ENCODE results near the gene SLIT3. TPM values are rescaled to one million over a fixed set of nuclear protein-coding genes. Genes with fewer than 3 reads are reported as not detected.

SLIT3 gene
- total and polyA plus RNA-seq, 2 donors, result 64.7 to 109 TPM

DNA sequence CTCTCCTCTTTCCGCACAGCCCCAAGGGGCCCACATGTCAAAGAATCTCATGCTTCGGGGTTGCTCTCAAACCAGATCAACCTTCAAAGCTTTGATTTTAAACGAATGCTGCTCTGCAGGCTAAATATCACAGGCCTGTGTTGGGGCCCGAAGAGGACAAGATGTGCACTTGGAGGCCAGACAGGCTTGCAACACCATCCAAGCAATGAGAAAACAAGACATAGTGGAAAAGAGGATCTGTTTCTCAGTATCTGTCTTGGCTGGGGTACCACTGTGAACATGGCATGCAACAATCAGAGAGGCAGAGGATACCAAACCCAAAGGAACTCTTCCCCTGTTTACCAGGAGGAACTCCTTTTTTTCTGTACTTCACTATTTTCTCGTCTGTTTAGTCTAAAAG lies 321.8 kb downstream of the SLIT3 start:
- no peak overlapping the region for H3K4me3 ChIP-seq (ENCODE audit: low read depth, low read length)
- no peaks in the 10 kb centered on the region for H3K36me3 ChIP-seq (ENCODE audit: insufficient read depth)
- no peaks in the 10 kb centered on the region for H3K4me1 ChIP-seq (ENCODE audit: insufficient read depth)
- WGBS, result 77% methylated on average over 5 of the region's 5 CpGs
- no peak overlapping the region for H3K27ac ChIP-seq (ENCODE audit: low read depth)
- DNase-seq (ENCODE audit: extremely low spot score), result no peak

DNA sequence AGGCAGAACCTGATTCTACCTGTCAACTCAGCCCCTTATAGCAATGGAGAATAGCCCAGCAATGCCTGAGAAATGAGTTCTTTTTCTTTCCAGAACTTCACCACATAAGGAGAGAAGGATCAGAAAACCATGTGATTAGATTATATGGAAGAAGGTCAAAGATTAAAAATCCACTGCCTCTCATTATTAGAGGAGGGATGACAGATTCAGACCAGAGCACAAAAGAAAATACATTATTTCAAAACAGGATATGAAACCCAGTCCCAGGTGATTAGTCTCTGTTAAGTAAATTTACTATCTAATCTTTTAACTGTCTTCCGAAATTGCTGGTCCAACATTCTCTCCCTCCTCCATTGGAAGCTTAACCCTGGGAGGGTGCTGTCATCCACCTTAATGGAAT lies 322.4 kb downstream of the SLIT3 start:
- DNase-seq (ENCODE audit: extremely low spot score), result no peak
- no peaks in the 10 kb centered on the region for H3K36me3 ChIP-seq (ENCODE audit: insufficient read depth)
- WGBS, result 33% methylated on average over 1 of the region's 1 CpG
- no peak overlapping the region for H3K4me3 ChIP-seq (ENCODE audit: low read depth, low read length)
- no peaks in the 10 kb centered on the region for H3K4me1 ChIP-seq (ENCODE audit: insufficient read depth)
- no peak overlapping the region for H3K27ac ChIP-seq (ENCODE audit: low read depth)

DNA sequence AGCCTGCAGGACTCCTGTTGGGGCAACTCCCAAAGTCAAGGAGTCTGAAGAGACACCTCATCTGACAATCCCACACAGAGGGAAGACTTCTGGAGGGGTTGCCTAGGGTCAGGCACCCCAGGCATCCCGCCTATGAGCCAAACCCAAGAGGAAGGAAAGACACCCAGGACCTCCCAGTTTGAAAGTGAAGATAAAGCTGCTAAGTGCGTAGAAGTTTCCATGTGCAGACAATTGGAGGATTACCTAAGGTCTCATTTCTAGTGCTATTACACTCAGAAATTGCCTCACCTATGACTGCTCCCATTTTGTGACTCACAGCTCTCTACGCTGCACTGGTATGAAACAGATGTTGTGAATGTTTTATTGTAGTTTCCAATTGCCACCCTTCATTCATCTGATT lies 322.9 kb downstream of the SLIT3 start:
- DNase-seq (ENCODE audit: extremely low spot score), result no peak
- Histone ChIP-seq H3K36me3 (ENCODE audit: insufficient read depth) (no peaks in the 10 kb centered on the region), H3K27ac (ENCODE audit: low read depth) (no peak overlapping the region), H3K4me1 (ENCODE audit: insufficient read depth) (no peaks in the 10 kb centered on the region), H3K4me3 (ENCODE audit: low read depth, low read length) (no peak overlapping the region)
- 84% methylated on average over 3 of the region's 3 CpGs for WGBS

DNA sequence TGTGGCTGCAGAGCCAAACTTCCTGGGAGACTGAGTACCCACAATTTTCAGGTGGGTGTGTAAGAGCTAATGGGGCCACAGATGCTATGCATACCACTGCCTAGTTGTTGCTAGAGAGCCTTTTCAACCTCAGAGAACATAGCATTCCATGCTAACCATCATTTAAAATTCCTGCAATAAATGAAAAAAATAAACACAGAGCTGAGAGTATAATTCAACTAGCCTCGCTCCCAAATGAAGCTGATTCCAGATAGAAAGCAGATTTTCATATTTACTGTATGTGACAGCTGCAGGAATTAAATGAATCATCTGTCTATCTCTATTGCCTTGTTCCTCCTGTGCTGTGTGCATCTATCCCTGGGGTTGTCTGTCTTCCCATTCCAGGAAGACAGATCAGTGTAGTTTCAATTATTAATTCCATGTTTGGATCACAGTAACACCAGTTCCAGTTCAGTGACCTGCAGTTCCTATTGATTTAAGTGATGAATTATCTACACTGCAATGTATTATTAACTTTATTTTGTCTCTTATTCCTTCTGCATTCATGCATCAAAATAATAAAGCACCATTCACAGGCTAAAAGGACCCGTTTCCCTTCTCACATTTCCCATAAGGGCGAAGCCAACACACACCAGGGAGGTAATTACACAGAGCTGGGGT lies 324.5 kb downstream of the SLIT3 start:
- Histone ChIP-seq H3K27ac (ENCODE audit: low read depth) (no peak overlapping the region), H3K36me3 (ENCODE audit: insufficient read depth) (no peaks in the 10 kb centered on the region), H3K4me3 (ENCODE audit: low read depth, low read length) (no peak overlapping the region), H3K4me1 (ENCODE audit: insufficient read depth) (no peaks in the 10 kb centered on the region)
- DNase-seq (ENCODE audit: extremely low spot score), result no peak
- 79% methylated on average over 3 of the region's 3 CpGs for WGBS

GRCh38 chr5:168975331-168975730 lies 325.6 kb downstream of the SLIT3 start:
- Histone ChIP-seq H3K4me1 (ENCODE audit: insufficient read depth) (no peaks in the 10 kb centered on the region), H3K4me3 (ENCODE audit: low read depth, low read length) (no peak overlapping the region)
- WGBS, result 89% methylated on average over 3 of the region's 3 CpGs

GRCh38 chr5:168974082-168974481 lies 326.9 kb downstream of the SLIT3 start:
- Histone ChIP-seq H3K36me3 (ENCODE audit: insufficient read depth) (no peaks in the 10 kb centered on the region), H3K4me1 (ENCODE audit: insufficient read depth) (no peaks in the 10 kb centered on the region), H3K27ac (ENCODE audit: low read depth) (no peak overlapping the region), H3K4me3 (ENCODE audit: low read depth, low read length) (no peak overlapping the region)
- DNase-seq (ENCODE audit: extremely low spot score), result no peak
- WGBS, result 89% methylated on average over 2 of the region's 2 CpGs

More at GRCh38 chr5:168975331-168975730, 325.6 kb downstream of the SLIT3 start:
- H3K27ac ChIP-seq (ENCODE audit: low read depth), result no peak overlapping the region
- no peak for DNase-seq (ENCODE audit: extremely low spot score)
- H3K36me3 ChIP-seq (ENCODE audit: insufficient read depth), result no peaks in the 10 kb centered on the region

DNA sequence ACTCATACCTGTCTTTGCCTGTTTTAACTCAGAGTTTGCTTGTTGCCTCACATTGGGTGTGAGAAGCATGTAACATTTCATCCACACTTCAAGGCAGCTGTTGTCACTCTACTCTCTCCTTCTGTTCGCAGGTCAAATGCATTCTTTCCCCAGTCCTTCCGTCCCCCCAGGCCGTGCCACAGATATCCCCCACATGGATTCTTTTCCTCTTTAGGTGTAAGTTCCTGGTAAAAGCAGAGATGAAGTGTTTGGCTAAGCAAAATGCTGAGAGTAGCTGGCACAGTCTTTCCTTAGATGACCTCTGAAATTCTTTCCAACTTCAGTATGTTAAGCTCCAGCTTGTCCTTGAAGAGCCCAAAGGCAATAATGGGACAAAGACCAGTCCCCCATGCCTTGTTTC lies 328.2 kb downstream of the SLIT3 start:
- Histone ChIP-seq H3K4me3 (ENCODE audit: low read depth, low read length) (no peak overlapping the region), H3K4me1 (ENCODE audit: insufficient read depth) (no peaks in the 10 kb centered on the region), H3K36me3 (ENCODE audit: insufficient read depth) (no peaks in the 10 kb centered on the region), H3K27ac (ENCODE audit: low read depth) (no peak overlapping the region)
- no peak for DNase-seq (ENCODE audit: extremely low spot score)
- 91% methylated on average over 3 of the region's 3 CpGs for WGBS

- WGBS, result 94% methylated on average over 4 of the region's 4 CpGs
- Histone ChIP-seq H3K4me3 (ENCODE audit: low read depth, low read length) (no peak overlapping the region), H3K4me1 (ENCODE audit: insufficient read depth) (no peaks in the 10 kb centered on the region), H3K27ac (ENCODE audit: low read depth) (no peak overlapping the region), H3K36me3 (ENCODE audit: insufficient read depth) (no peaks in the 10 kb centered on the region)
- no peak for DNase-seq (ENCODE audit: extremely low spot score)
These were observed 329.8 kb downstream of the SLIT3 start for GRCh38 chr5:168971100-168971499.

DNA sequence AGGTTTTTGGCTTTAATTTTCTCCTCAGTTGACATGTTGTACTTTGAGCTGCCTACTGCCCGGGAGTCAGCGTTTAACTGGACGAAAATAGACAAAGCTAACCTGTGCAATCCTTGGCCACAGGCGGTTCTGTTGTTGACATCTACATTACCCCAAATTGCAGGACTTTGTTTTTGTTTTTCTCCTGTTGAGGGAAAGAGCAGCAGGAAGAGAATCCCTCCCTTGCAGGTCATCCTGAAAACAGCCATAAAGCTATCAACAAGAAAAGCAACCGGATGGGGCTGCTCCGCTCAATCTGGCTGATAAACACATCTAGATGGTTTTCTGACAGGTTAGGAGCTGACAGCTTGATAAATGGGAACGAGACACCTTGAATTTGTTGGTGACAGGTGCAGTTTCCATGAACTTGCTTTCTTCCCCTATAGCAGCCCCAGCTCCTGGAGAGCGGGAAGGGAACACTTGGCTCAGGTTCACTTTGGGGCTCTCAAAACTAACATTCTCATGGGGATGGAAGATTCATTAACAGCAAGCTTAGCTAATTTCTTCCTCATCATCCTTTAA lies 331.5 kb downstream of the SLIT3 start:
- WGBS, result 81% methylated on average over 8 of the region's 8 CpGs
- Histone ChIP-seq H3K36me3 (ENCODE audit: insufficient read depth) (no peaks in the 10 kb centered on the region), H3K4me3 (ENCODE audit: low read depth, low read length) (no peak overlapping the region), H3K27ac (ENCODE audit: low read depth) (no peak overlapping the region), H3K4me1 (ENCODE audit: insufficient read depth) (no peaks in the 10 kb centered on the region)
- no peak for DNase-seq (ENCODE audit: extremely low spot score)

- no peaks in the 10 kb centered on the region for H3K36me3 ChIP-seq (ENCODE audit: insufficient read depth)
- DNase-seq (ENCODE audit: extremely low spot score), result no peak
- H3K4me1 ChIP-seq (ENCODE audit: insufficient read depth), result no peaks in the 10 kb centered on the region
- 80% methylated on average over 7 of the region's 7 CpGs for WGBS
- no peak overlapping the region for H3K4me3 ChIP-seq (ENCODE audit: low read depth, low read length)
- H3K27ac ChIP-seq (ENCODE audit: low read depth), result no peak overlapping the region
These were observed 332.9 kb downstream of the SLIT3 start for GRCh38 chr5:168967882-168968620.

- H3K4me3 ChIP-seq (ENCODE audit: low read depth, low read length), result no peak overlapping the region
- WGBS, result 95% methylated on average over 5 of the region's 5 CpGs
These were observed 335.3 kb downstream of the SLIT3 start for GRCh38 chr5:168965638-168966037.

GRCh38 chr5:168964182-168964581 lies 336.8 kb downstream of the SLIT3 start:
- no peaks in the 10 kb centered on the region for H3K4me1 ChIP-seq (ENCODE audit: insufficient read depth)
- no peak overlapping the region for H3K27ac ChIP-seq (ENCODE audit: low read depth)
- WGBS, result 69% methylated on average over 3 of the region's 3 CpGs
- DNase-seq (ENCODE audit: extremely low spot score), result no peak
- no peak overlapping the region for H3K4me3 ChIP-seq (ENCODE audit: low read depth, low read length)
- H3K36me3 ChIP-seq (ENCODE audit: insufficient read depth), result no peaks in the 10 kb centered on the region

More at GRCh38 chr5:168965638-168966037, 335.3 kb downstream of the SLIT3 start:
- Histone ChIP-seq H3K4me1 (ENCODE audit: insufficient read depth) (no peaks in the 10 kb centered on the region), H3K27ac (ENCODE audit: low read depth) (no peak overlapping the region), H3K36me3 (ENCODE audit: insufficient read depth) (no peaks in the 10 kb centered on the region)
- DNase-seq (ENCODE audit: extremely low spot score), result no peak

- H3K4me3 ChIP-seq (ENCODE audit: low read depth, low read length), result no peak overlapping the region
- H3K27ac ChIP-seq (ENCODE audit: low read depth), result no peak overlapping the region
- H3K36me3 ChIP-seq (ENCODE audit: insufficient read depth), result no peaks in the 10 kb centered on the region
- H3K4me1 ChIP-seq (ENCODE audit: insufficient read depth), result no peaks in the 10 kb centered on the region
- WGBS, result 59% methylated on average over 4 of the region's 4 CpGs
- DNase-seq (ENCODE audit: extremely low spot score), result no peak
These were observed 338.6 kb downstream of the SLIT3 start for GRCh38 chr5:168962306-168962705.

- WGBS, result 77% methylated on average over 3 of the region's 3 CpGs
- H3K27ac ChIP-seq (ENCODE audit: low read depth), result no peak overlapping the region
- no peak for DNase-seq (ENCODE audit: extremely low spot score)
- H3K4me1 ChIP-seq (ENCODE audit: insufficient read depth), result no peaks in the 10 kb centered on the region
- H3K4me3 ChIP-seq (ENCODE audit: low read depth, low read length), result no peak overlapping the region
- no peaks in the 10 kb centered on the region for H3K36me3 ChIP-seq (ENCODE audit: insufficient read depth)
These were observed 339.3 kb downstream of the SLIT3 start for GRCh38 chr5:168961681-168962080.

All from urinary bladder (tissue), 4 donors.